Large intestine (tissue), 3 donors: Measurements from ENCODE around the gene FOXJ1. TPM values are rescaled to one million over a fixed set of nuclear protein-coding genes. Genes with fewer than 3 reads are reported as not detected.

Experiments used
- DNase-seq, 2 donors: peaks; one replicate each; pipeline versions ENCODE4 v3.0.0 to v3.0.0-alpha.2; 2013
- H3K27ac ChIP-seq: one replicate; pipeline ENCODE4 v1.5.1; 2013; ENCODE audit warnings: low read length
- H3K27me3 ChIP-seq: 2 replicates; pipeline ENCODE4 v1.6.1; 2013; ENCODE audit warnings: low read length; ENCODE audit not compliant: control insufficient read depth, insufficient read depth
- H3K36me3 ChIP-seq: 2 replicates; pipeline ENCODE4 v1.6.1; 2013; ENCODE audit warnings: low read length; ENCODE audit not compliant: control insufficient read depth, insufficient read depth
- H3K4me1 ChIP-seq: one replicate; pipeline ENCODE4 v1.6.1; 2013; ENCODE audit warnings: low read length; ENCODE audit not compliant: control insufficient read depth, insufficient read depth
- H3K4me3 ChIP-seq: one replicate; pipeline ENCODE4 v1.5.1; 2013; ENCODE audit warnings: low read length
- H3K9me3 ChIP-seq: one replicate; pipeline ENCODE4 v1.6.1; 2013; ENCODE audit warnings: mild to moderate bottlenecking, low read depth, low read length, moderate library complexity; ENCODE audit not compliant: control insufficient read depth
- WGBS: methylation state at CpG from one replicate; pipeline ENCODE4 v1.1.5; 2013; ENCODE audit warnings: low lambda C conversion rate; ENCODE audit not compliant: insufficient coverage; 5-methylcytosine and 5-hydroxymethylcytosine counted together
- polyA plus RNA-seq: library from polyadenylated mRNA; unstranded; fragments of 120-200 nt; gene quantifications from one replicate; pipeline ENCODE4 v1.2.1, GENCODE V29; 2013

FOXJ1 gene
- polyA plus RNA-seq, 1 donor = 1.2 TPM

GRCh38 chr17:76134911-76135809 lies 5.9 kb downstream of the FOXJ1 start:
- no peak for DNase-seq
- H3K4me3 ChIP-seq = no peak overlapping the region
- peaks cover 64% of the 10 kb centered on the region for H3K27me3 ChIP-seq
- H3K36me3 ChIP-seq = no peaks in the 10 kb centered on the region
- no CpG with 5 or more reads among the region's 22 CpGs for WGBS
- H3K9me3 ChIP-seq = no peaks in the 10 kb centered on the region
- H3K4me1 ChIP-seq = peaks cover 27% of the 10 kb centered on the region
- no peak overlapping the region for H3K27ac ChIP-seq

GRCh38 chr17:76132574-76133338 lies 8.3 kb downstream of the FOXJ1 start:
- Histone ChIP-seq H3K4me1 (peaks cover 10% of the 10 kb centered on the region), H3K36me3 (no peaks in the 10 kb centered on the region), H3K9me3 (no peaks in the 10 kb centered on the region), H3K27me3 (peaks cover 40% of the 10 kb centered on the region), H3K4me3 (no peak overlapping the region), H3K27ac (no peak overlapping the region)
- peak; percentile 54 to 72 for DNase-seq
- no CpG with 5 or more reads among the region's 21 CpGs for WGBS

- Histone ChIP-seq H3K4me3 (no peak overlapping the region), H3K27ac (no peak overlapping the region), H3K4me1 (peaks cover 10% of the 10 kb centered on the region), H3K9me3 (no peaks in the 10 kb centered on the region), H3K36me3 (no peaks in the 10 kb centered on the region), H3K27me3 (peaks cover 34% of the 10 kb centered on the region)
- no peak for DNase-seq
- WGBS = no CpG with 5 or more reads among the region's 21 CpGs
These were observed 9.1 kb downstream of the FOXJ1 start for GRCh38 chr17:76131692-76132573.

GRCh38 chr17:76131051-76131691 lies 9.9 kb downstream of the FOXJ1 start:
- H3K9me3 ChIP-seq = no peaks in the 10 kb centered on the region
- no peak overlapping the region for H3K27ac ChIP-seq
- no peak for DNase-seq
- no peak overlapping the region for H3K4me3 ChIP-seq
- peaks cover 10% of the 10 kb centered on the region for H3K4me1 ChIP-seq
- peaks cover 30% of the 10 kb centered on the region for H3K27me3 ChIP-seq
- no peaks in the 10 kb centered on the region for H3K36me3 ChIP-seq
- WGBS = no CpG with 5 or more reads among the region's 21 CpGs

- H3K4me1 ChIP-seq = peaks cover 10% of the 10 kb centered on the region
- H3K4me3 ChIP-seq = no peak overlapping the region
- H3K36me3 ChIP-seq = no peaks in the 10 kb centered on the region
- DNase-seq = no peak
- H3K9me3 ChIP-seq = no peaks in the 10 kb centered on the region
- WGBS = no CpG with 5 or more reads among the region's 13 CpGs
- no peak overlapping the region for H3K27ac ChIP-seq
- H3K27me3 ChIP-seq = peaks cover 27% of the 10 kb centered on the region
These were observed 10.6 kb downstream of the FOXJ1 start for GRCh38 chr17:76130473-76130872.

GRCh38 chr17:76125922-76126321 lies 15.1 kb downstream of the FOXJ1 start:
- Histone ChIP-seq H3K27me3 (no peaks in the 10 kb centered on the region), H3K27ac (no peak overlapping the region)
- WGBS = no CpG with 5 or more reads among the region's 1 CpG

GRCh38 chr17:76125391-76125675 lies 15.7 kb downstream of the FOXJ1 start:
- Histone ChIP-seq H3K9me3 (no peaks in the 10 kb centered on the region), H3K27me3 (no peaks in the 10 kb centered on the region), H3K27ac (no peak overlapping the region), H3K4me1 (peaks cover 3% of the 10 kb centered on the region), H3K36me3 (no peaks in the 10 kb centered on the region), H3K4me3 (no peak overlapping the region)
- no peak for DNase-seq
- WGBS = no CpG with 5 or more reads among the region's 5 CpGs

More at GRCh38 chr17:76125922-76126321, 15.1 kb downstream of the FOXJ1 start:
- Histone ChIP-seq H3K36me3 (no peaks in the 10 kb centered on the region), H3K4me3 (no peak overlapping the region), H3K4me1 (peaks cover 3% of the 10 kb centered on the region), H3K9me3 (no peaks in the 10 kb centered on the region)
- no peak for DNase-seq

- H3K27me3 ChIP-seq = no peaks in the 10 kb centered on the region
- no peak overlapping the region for H3K27ac ChIP-seq
- no CpG with 5 or more reads among the region's 22 CpGs for WGBS
- no peak overlapping the region for H3K4me3 ChIP-seq
- DNase-seq = peak in 1 of 2 donors; percentile 2
- no peaks in the 10 kb centered on the region for H3K36me3 ChIP-seq
- H3K9me3 ChIP-seq = no peaks in the 10 kb centered on the region
- H3K4me1 ChIP-seq = peaks cover 3% of the 10 kb centered on the region
These were observed 16.3 kb downstream of the FOXJ1 start for GRCh38 chr17:76124582-76125390.

GRCh38 chr17:76123749-76124581 lies 17.1 kb downstream of the FOXJ1 start:
- Histone ChIP-seq H3K4me3 (no peak overlapping the region), H3K27me3 (no peaks in the 10 kb centered on the region), H3K27ac (no peak overlapping the region), H3K4me1 (peaks cover 3% of the 10 kb centered on the region), H3K9me3 (no peaks in the 10 kb centered on the region), H3K36me3 (no peaks in the 10 kb centered on the region)
- peak in 1 of 2 donors; percentile 1 for DNase-seq
- no CpG with 5 or more reads among the region's 9 CpGs for WGBS
